GM21825 (cell line): Measurements from ENCODE around the gene MAP4K4.
A peak's percentile ranks its signal among the peaks of the same experiment; 100 is the strongest.
"Not testable (repeated sequence)": the region's sequence is repeated elsewhere in the genome, so short reads cannot be mapped to it uniquely, and the experiment has no call there.

Source experiments
- ATAC-seq: cut with Tn5 transposase; IDR thresholded peaks from one replicate; pipeline ENCODE4 v1.9.1; 2021; ENCODE audit warnings: mild to moderate bottlenecking, moderate library complexity; ENCODE audit not compliant: unreplicated experiment

MAP4K4 gene

DNA sequence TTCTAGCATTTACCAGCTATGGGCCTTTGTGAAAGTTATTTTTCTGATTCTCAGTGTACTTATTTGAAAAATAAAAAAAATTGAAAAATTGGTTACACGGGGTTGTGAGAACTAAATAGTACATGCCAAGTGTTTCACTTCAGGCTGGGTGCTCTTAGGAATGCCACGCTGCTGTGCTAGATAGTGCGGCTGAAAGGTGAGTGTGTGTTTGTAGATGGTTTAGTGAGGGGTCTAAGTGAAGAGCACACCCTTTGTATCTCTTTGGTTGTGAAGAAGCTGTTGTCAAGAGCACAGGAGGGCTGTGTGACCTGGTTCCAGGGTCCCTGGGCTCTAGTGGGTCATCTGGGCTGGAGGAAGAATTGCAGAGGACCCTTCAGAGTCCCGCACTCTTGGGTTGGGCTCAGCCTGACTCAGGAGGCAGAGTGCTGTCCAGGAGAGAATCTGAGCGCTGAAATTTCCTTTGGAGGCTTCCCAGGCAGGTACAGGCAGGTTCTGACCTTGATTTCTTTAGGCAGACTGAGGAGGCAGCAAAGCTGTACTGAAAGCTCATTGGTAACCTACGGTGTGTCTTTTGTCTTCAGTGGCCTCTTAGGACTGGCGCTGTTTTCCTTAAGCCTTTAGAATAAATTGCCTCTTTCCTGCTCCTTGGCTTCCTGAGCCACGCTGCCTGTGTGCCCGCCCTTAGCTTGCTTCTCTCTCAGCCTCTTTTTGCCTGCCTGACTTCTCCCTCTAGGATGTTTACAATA is 44.4 kb downstream of the MAP4K4 start:
- no peak for ATAC-seq

DNA sequence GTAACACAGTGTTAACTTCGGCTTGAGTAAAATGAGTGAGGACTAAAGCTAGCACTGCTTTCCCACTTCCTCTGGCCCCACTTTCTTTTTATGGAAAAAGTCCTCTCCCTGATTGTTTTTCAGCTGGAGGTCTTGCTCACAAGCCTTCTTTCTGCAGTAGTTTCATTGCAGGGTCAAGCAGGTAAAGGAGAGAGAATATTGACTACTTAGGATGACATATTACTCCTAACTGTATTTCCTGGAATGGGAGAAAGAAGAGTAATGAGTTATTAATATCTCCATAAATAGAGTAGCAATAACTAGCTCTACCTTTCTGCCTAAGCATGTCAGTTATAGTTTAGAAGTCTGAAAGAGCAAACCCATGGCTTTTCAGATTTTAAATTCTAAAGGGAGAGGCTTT is 45.0 kb downstream of the MAP4K4 start:
- no peak for ATAC-seq

- no peak for ATAC-seq
Observed at GRCh38 chr2:101743288-101743687, 45.8 kb downstream of the MAP4K4 start.

DNA sequence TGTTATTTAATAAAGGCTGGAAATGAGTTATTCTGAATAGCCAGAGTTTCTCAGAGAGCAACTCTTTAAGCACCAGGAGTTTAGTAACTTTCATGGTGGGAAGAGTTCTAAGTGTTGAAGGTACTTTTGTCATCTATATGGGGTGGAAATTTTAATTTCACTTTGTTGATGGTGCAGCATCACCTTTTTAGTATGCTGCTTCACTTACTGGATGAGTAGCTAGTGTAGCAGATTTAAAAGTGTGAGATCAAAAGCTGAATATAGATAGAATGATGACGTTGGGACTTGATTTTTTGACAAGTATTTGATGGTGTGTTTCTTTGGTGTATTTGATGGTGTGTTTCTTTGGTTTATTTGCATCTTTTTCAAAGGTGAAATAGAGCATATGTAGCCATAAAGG is 47.3 kb downstream of the MAP4K4 start:
- ATAC-seq, result no peak

DNA sequence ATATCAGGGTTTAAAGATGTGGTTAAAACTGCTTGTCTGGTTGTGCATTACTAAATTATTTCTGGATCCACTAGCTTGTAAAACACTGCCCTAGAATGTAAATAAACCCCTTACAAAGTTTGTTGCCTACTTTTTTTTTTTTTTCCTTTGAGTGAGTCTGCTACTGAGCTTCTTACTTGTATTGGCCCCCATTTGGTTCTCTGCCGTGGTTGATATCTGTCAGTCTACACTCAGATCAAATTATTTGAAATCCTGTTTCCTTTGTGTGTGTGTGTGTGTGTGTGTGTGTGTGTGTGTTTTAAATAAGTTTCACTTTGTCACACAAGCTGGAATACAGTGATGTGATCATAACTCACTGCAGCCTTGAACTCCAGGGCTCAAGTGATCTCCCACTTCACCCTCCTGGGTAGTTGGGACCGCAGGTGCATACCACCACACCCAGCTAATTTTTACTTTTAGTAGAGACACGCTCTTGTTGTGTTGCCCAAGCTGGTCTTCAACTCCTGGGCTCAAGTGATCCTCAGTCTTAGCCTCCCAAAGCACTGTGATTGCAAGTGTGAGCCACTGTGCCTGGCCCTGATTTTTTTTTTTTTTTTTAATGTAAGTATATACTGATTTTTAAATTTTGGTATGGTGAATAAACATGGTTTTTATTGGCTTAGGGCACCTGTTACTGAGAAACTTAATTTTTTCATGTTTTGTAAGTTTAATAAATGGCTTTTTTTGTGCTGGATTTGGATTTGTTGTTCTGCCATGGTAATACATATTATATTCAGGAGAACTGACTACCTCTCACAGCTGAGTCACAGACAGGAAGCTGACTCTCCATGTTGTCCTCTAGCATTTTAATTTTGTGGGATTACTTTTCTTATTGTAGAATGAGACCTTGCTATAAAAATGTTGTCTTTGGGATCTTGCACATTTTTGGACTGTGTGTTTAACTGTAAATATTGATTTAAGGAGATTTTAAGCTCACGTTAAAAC is 48.5 kb downstream of the MAP4K4 start:
- no peak for ATAC-seq

- no peak for ATAC-seq
Observed at GRCh38 chr2:101748000-101748399, 50.5 kb downstream of the MAP4K4 start.

DNA sequence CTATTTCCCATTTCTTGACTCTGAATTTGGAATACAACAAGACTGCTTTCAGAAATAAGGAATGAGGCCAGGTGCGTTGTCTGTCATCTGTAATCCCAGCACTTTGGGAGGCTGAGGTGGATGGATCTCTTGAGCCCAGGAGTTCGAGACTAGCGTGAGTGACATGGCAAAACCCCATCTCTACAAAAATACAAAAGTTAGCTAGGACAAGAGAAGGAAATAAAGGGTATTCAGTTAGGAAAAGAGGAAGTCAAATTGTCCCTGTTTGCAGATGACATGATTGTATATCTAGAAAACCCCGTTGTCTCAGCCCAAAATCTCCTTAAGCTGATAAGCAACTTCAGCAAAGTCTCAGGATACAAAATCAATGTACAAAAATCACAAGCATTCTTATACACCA is 51.0 kb downstream of the MAP4K4 start:
- ATAC-seq, result not testable (repeated sequence)

DNA sequence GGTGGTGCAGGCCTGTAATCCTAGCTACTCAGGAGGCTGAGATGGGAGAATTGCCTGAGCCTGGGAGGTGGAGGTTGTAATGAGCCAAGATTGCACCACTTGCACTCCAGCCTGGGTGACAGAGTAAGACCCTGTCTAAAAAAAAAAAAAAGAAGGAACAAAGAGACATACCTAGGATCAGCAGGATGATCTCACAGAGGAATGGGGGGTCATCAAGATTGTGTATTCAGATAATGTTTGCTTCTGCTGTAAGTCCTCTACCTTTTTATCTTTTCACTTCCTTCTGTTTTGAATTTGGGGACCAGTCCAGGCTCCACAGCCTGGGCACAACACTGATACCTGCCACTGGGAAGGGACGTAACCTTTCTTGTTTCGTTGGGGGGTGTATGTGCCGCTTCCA is 53.2 kb downstream of the MAP4K4 start:
- no peak for ATAC-seq

DNA sequence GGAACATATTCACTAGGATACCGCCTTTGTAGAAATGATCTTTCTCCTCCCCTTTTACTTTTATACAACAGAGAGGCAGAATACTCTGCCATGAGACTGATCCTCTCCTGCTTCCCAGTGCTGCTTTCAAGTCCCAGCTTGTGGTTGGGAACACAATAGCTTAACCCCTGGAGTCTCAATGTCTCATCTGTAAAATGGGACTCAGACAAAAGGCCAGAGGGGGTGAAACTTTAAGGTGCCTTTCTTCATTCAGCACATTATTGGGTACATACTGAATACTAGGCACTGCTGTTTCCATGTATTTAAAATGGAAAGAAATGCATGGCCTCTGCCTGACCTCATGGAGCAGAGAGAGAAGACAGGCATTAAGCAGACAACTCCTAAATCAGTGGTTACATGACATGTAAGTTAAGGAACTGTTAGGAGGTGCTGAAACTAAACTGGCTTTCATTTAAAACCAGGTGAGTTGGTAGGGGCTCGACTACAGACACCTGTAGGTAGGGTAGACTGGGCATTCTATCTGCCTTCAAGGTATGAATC is 53.8 kb downstream of the MAP4K4 start:
- ATAC-seq, result no peak

GRCh38 chr2:101751875-101752619 is 54.5 kb downstream of the MAP4K4 start:
- ATAC-seq, result peak; percentile 89

- ATAC-seq, result no peak
Observed at GRCh38 chr2:101752716-101753616, 55.5 kb downstream of the MAP4K4 start.

DNA sequence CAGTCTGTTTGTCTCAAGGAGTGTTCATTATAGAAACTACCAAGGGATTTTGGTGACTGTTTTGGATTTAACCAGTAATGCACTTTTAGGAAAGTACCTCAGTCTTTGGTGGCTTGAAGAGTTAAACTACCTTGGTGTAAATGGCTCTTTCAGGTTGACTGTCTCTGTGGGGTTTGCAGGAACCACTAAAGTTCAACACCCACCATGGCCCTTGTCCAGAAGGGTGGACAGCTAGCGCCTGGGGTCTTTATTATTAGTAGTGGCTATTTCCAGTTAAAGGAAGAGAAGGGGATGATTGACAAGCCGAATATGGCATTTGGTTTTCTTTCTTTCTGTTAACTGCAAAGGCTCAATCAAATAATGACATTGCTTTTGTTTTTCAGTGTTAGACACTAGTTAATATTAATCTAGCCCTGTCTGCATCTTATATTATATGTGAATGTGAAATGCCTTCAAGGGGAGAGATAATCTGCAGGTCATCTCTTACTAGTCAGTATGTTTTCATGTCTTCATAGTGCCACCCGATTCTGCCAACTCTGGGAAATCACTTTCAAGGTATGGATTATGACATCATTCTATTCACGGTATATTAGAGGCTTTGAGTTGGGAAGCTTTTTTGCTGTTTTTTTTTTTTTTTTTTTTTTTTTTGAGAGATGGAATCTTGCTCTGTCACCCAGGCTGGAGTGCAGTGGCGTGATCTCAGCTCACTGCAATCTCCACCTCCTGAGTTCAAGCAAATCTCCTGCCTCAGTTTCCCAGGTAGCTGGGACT is 56.4 kb downstream of the MAP4K4 start:
- no peak for ATAC-seq

- no peak for ATAC-seq
Observed at GRCh38 chr2:101754618-101755017, 57.1 kb downstream of the MAP4K4 start.

DNA sequence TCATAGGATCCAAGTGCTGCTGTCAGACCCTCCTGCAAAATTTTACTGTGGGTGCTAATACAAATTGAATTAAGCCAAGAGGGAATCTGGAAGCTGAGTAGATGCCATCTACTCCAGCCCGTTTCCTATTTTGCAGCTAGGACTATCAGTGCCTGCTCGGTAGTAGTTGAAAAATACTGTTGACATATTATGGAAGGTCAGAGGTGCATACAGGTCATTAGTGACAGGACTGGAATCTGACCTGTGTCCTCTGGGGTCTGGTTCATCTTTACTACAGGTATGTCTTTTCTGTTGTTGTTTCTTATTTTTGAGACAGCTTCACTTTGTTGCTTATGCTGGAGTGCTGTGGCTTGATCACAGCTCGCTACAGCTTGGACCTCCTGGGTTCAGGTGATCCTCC is 58.8 kb downstream of the MAP4K4 start:
- ATAC-seq, result no peak

DNA sequence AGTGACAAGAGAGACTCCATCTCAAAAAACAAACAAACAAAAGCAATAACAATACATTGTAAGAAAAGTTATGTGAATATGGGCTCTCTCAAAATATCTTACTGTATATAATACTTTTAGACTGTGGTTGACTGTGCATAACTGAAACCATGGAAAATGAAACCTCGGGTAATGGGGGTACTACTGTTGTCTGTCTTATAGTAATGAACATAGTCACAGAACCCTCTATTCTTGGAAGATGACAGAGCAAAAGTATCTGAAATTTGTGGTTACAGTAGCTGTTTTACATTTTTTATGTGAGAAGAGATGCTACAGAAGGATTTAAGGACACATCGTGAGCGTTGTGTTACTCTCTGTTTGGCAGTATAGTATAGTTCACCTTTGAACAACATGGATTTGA is 60.5 kb downstream of the MAP4K4 start:
- no peak for ATAC-seq

- no peak for ATAC-seq
Observed at GRCh38 chr2:101759162-101759561, 61.7 kb downstream of the MAP4K4 start.

DNA sequence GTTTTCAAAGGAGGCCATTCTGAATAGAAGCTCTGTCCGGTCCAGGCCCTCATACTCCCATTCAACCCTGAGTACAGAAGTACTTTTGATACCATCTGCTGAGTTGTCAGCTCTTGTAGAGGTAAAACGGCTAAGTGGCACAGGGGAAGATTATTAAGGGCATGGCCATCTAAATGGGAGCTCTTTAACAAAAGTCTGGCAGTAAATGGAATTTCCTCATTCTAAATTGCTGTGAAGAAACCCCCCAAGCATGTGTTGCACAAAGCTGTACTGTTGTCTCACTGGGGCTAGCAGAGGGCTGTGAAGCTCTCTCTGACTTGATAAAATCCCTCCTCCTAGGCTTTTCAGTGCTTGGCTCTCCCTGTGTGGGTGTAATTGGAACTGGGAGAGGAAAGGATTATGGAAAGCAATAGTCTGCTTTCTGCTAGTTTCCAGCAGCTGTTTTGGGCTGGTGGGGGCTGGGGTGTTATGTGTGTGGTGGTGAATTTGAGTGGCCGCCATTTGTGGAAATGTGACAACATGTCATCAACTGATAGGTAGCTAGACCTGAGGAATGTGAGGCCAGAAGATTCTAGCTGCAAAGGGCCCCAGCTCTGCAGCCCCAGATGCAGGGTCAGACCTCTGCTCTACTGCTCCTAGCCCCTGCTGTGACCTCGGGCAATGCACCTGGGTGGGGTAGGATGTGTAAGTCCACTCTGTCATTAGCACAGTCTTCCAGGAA is 65.1 kb downstream of the MAP4K4 start:
- ATAC-seq, result no peak

GRCh38 chr2:101763496-101764333 is 66.2 kb downstream of the MAP4K4 start:
- no peak for ATAC-seq
